Endothelial cell (in vitro differentiated cells): ENCODE data around the gene CSTF1. TPM values are rescaled to one million over a fixed set of nuclear protein-coding genes. Genes with fewer than 3 reads are reported as not detected.

Experiments
- DNase-seq: peaks from one replicate; pipeline ENCODE4 v3.0.0; 2021; ENCODE audit warnings: low spot score
- H3K27ac Mint-ChIP-seq: one replicate; pipeline ENCODE4 v1.8.0; 2021; ENCODE audit warnings: mixed read lengths, inconsistent platforms; ENCODE audit not compliant: unreplicated experiment
- H3K27me3 Mint-ChIP-seq: one replicate; pipeline ENCODE4 v1.8.0; 2021; ENCODE audit warnings: mild to moderate bottlenecking, moderate library complexity, mixed read lengths, inconsistent platforms; ENCODE audit not compliant: unreplicated experiment
- H3K36me3 Mint-ChIP-seq: one replicate; pipeline ENCODE4 v1.8.0; 2021; ENCODE audit warnings: mild to moderate bottlenecking, low read depth, mixed read lengths, inconsistent platforms; ENCODE audit not compliant: unreplicated experiment
- H3K4me1 Mint-ChIP-seq: one replicate; pipeline ENCODE4 v1.8.0; 2021; ENCODE audit warnings: mild to moderate bottlenecking, mixed read lengths, inconsistent platforms; ENCODE audit not compliant: unreplicated experiment
- H3K4me3 Mint-ChIP-seq: one replicate; pipeline ENCODE4 v1.8.0; 2021; ENCODE audit warnings: mild to moderate bottlenecking, mixed read lengths, inconsistent platforms; ENCODE audit not compliant: unreplicated experiment
- H3K9me3 Mint-ChIP-seq: one replicate; pipeline ENCODE4 v1.8.0; 2021; ENCODE audit warnings: mixed read lengths, inconsistent platforms; ENCODE audit not compliant: unreplicated experiment
- CTCF ChIP-seq: fragments of 200-600 bp; sonication (generic); IDR thresholded peaks from one replicate; pipeline ENCODE4 v1.5.0; 2021; ENCODE audit warnings: antibody characterized with exemption; ENCODE audit not compliant: unreplicated experiment
- total RNA-seq: library from RNA; stranded (reverse); fragmentation: NEBNext Ultra II Directional; extraction: Animal tissue kit (Norgen Biotek cat#: 25700); gene quantifications from one replicate; pipeline ENCODE4 v1.2.1, GENCODE V29; 2021; ENCODE audit not compliant: unreplicated experiment

CSTF1 gene
- total RNA-seq, 1 donor from 2014 or later = 42.0 TPM

- DNase-seq = no peak
- H3K27me3 Mint-ChIP-seq = peaks cover 1% of the 10 kb centered on the region
- H3K36me3 Mint-ChIP-seq = no peaks in the 10 kb centered on the region
- no peaks in the 10 kb centered on the region for H3K9me3 Mint-ChIP-seq
- TF ChIP-seq CTCF = no peak
- H3K4me3 Mint-ChIP-seq = no peak overlapping the region
- no peak overlapping the region for H3K27ac Mint-ChIP-seq
- H3K4me1 Mint-ChIP-seq = no peaks in the 10 kb centered on the region
Observed at GRCh38 chr20:56376331-56376730, 16.1 kb upstream of the CSTF1 start.

GRCh38 chr20:56378386-56378785, 14.1 kb upstream of the CSTF1 start:
- no peak for TF ChIP-seq CTCF
- Mint-ChIP-seq H3K27me3 (peaks cover 1% of the 10 kb centered on the region), H3K36me3 (no peaks in the 10 kb centered on the region), H3K4me1 (no peaks in the 10 kb centered on the region), H3K4me3 (no peak overlapping the region), H3K9me3 (no peaks in the 10 kb centered on the region), H3K27ac (no peak overlapping the region)
- DNase-seq = no peak

- Mint-ChIP-seq H3K4me3 (no peak overlapping the region), H3K27ac (no peak overlapping the region)
- no peak for DNase-seq
Observed at GRCh38 chr20:56380375-56380774, 12.1 kb upstream of the CSTF1 start.

DNA sequence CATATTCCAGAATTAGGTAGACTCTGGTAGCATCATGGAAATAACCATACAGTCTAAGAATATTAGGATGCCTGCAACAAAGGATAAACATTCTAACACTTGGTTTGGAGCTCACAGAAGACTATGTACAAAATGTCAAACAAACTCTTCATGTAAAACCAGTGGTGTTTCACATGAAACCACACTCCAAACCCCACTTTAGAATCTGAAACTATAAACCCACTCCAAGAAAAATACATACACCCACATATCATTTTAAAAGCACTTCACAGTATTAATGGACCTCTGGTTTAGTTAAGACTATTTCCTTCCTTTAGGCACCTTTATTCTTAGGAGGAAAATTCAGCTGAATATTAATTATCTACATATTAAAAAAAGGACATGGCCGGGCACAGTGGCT, 10.9 kb upstream of the CSTF1 start:
- Mint-ChIP-seq H3K4me1 (no peaks in the 10 kb centered on the region), H3K4me3 (no peak overlapping the region), H3K36me3 (peaks cover 3% of the 10 kb centered on the region), H3K27me3 (no peaks in the 10 kb centered on the region), H3K9me3 (no peaks in the 10 kb centered on the region), H3K27ac (no peak overlapping the region)
- DNase-seq = no peak
- no peak for TF ChIP-seq CTCF

More at GRCh38 chr20:56380375-56380774, 12.1 kb upstream of the CSTF1 start:
- no peaks in the 10 kb centered on the region for H3K4me1 Mint-ChIP-seq
- no peaks in the 10 kb centered on the region for H3K36me3 Mint-ChIP-seq
- TF ChIP-seq CTCF = no peak
- H3K9me3 Mint-ChIP-seq = no peaks in the 10 kb centered on the region
- H3K27me3 Mint-ChIP-seq = no peaks in the 10 kb centered on the region

- Mint-ChIP-seq H3K27me3 (no peaks in the 10 kb centered on the region), H3K9me3 (no peaks in the 10 kb centered on the region), H3K36me3 (peaks cover 3% of the 10 kb centered on the region), H3K4me1 (no peaks in the 10 kb centered on the region), H3K4me3 (no peak overlapping the region), H3K27ac (no peak overlapping the region)
- DNase-seq = no peak
- no peak for TF ChIP-seq CTCF
Observed at GRCh38 chr20:56382696-56383095, 9.7 kb upstream of the CSTF1 start.
